ENCODE results near the gene CYGB. TPM values are rescaled to one million over a fixed set of nuclear protein-coding genes. Genes with fewer than 3 reads are reported as not detected.

The CYGB gene

DNA sequence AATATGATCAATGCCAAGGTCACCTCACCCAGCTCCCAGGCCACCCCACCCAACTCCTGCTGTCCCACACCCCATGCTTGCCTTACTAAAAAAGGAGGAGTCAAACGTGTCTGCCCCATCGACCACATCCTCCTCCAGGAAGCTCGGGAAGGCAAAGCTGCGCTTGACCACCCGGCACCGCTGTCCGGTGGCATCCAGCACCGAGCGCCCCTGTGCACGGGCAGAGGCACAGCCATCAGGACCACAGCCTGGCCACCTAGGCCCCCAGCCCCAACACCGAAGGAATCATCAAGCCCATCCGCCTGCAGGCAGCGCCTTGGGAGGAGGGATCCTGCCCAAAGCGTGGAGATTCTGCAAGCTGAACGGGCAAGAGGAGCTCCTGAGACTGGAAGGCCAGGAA, 59.9 kb downstream of the CYGB start:
- Histone ChIP-seq H3K14ac (ENCODE audit: low read length in 2 of 2) (no peak overlapping the region), H3K27ac (ENCODE audit: low read length, poor library complexity, severe bottlenecking) (no peak overlapping the region), H3K4ac (ENCODE audit: low read depth in 1 of 2, low read length in 2 of 2) (no peak overlapping the region), H3K9ac (ENCODE audit: low read length) (no peak overlapping the region), H3K4me2 (ENCODE audit: low read length, poor library complexity, severe bottlenecking) (no peak overlapping the region), H4K8ac (ENCODE audit: low read length) (peak overlapping the region; percentile 31), H3K79me1 (replicated peaks; ENCODE audit: low read length, poor library complexity, severe bottlenecking) (no peaks in the 10 kb centered on the region), H4K91ac (ENCODE audit: low read length) (no peak overlapping the region), H2AFZ (ENCODE audit: low read depth, low read length) (no peak overlapping the region), H2BK120ac (ENCODE audit: low read depth, low read length) (no peak overlapping the region), H3K23ac (ENCODE audit: low read length in 2 of 2) (no peak overlapping the region), H2BK12ac (ENCODE audit: low read length in 2 of 2) (no peak overlapping the region), H2BK5ac (ENCODE audit: low read depth, low read length, poor library complexity, severe bottlenecking) (no peak overlapping the region), H3K18ac (ENCODE audit: low read depth in 1 of 2, low read length in 2 of 2) (no peak overlapping the region), H3K36me3 (ENCODE audit: control insufficient read depth in 1 of 2, insufficient read depth in 2 of 2, low read depth in 1 of 2, low read length in 2 of 2) (peaks cover 0 to 86% of the 10 kb centered on the region in 2 experiments), H3K4me1 (ENCODE audit: control insufficient read depth, insufficient read depth, low read depth, low read length) (no peaks in the 10 kb centered on the region), H2AK5ac (ENCODE audit: low read length, severe bottlenecking) (no peak overlapping the region), H3K27me3 (ENCODE audit: control insufficient read depth in 1 of 2, insufficient read depth in 1 of 2, low read length in 2 of 2) (peaks cover 0 to 22% of the 10 kb centered on the region in 2 experiments), H2BK15ac (ENCODE audit: low read depth, poor library complexity, severe bottlenecking) (no peak overlapping the region), H3K4me3 (ENCODE audit: insufficient read depth in 1 of 2, low read depth in 1 of 2, low read length in 2 of 2) (no peak overlapping the region), H3K9me3 (ENCODE audit: control insufficient read depth, low read length) (no peaks in the 10 kb centered on the region)
- 87% methylated on average over 15 of the region's 15 CpGs for WGBS
- no peak for DNase-seq

Small RNAs within 50 kb of the gene (small RNA-seq; reads per million reads assigned to genes)
- gene SNORD1A (ENCODE audit: low read depth) (not detected), gene SNORD1B (ENCODE audit: low read depth) (904 reads per million, percentile 97 among the genes with 10 or more reads in this experiment)

Measured in mesenchymal stem cell (in vitro differentiated cells and primary cell).